Smooth muscle cell (in vitro differentiated cells): ENCODE results near the gene RHEX. TPM values are rescaled to one million over a fixed set of nuclear protein-coding genes. Genes with fewer than 3 reads are reported as not detected.

Experiments used
- DNase-seq: peaks from one replicate; lab custom pipeline; 2025; ENCODE audit not compliant: unreplicated experiment; lab: John Stamatoyannopoulos, UW
- H2AFZ ChIP-seq: fragments of 200-600 bp; sonication (generic); 2 replicates; pipeline ENCODE4 v1.6.0; 2016; ENCODE audit warnings: antibody characterized with exemption, low read depth, mild to moderate bottlenecking
- H3F3A ChIP-seq: fragments of 200-600 bp; sonication (generic); 2 replicates; pipeline ENCODE4 v1.6.0; 2017; ENCODE audit warnings: antibody characterized with exemption, low read depth
- H3K27ac ChIP-seq: fragments of 200-600 bp; sonication (generic); 2 replicates; pipeline ENCODE4 v1.5.1; 2016; ENCODE audit warnings: low read depth, mild to moderate bottlenecking
- H3K27me3 ChIP-seq: fragments of 200-600 bp; sonication (generic); 2 replicates; pipeline ENCODE4 v1.6.1; 2016; ENCODE audit warnings: low read depth, mild to moderate bottlenecking
- H3K36me3 ChIP-seq: fragments of 200-600 bp; sonication (generic); 2 replicates; pipeline ENCODE4 v1.5.1; 2016; ENCODE audit warnings: low read depth
- H3K4me1 ChIP-seq: fragments of 200-600 bp; sonication (generic); 2 replicates; pipeline ENCODE4 v1.5.1; 2016; ENCODE audit warnings: low read depth
- H3K4me2 ChIP-seq: fragments of 200-600 bp; sonication (generic); 2 replicates; pipeline ENCODE4 v1.6.0; 2016; ENCODE audit warnings: mild to moderate bottlenecking
- H3K4me3 ChIP-seq: fragments of 200-600 bp; sonication (generic); 2 replicates; pipeline ENCODE4 v1.5.1; 2016; ENCODE audit warnings: mild to moderate bottlenecking
- H3K79me2 ChIP-seq: fragments of 200-600 bp; sonication (generic); 2 replicates; pipeline ENCODE4 v1.6.0; 2016; ENCODE audit warnings: low read depth, mild to moderate bottlenecking
- H3K9ac ChIP-seq: fragments of 200-600 bp; sonication (generic); 2 replicates; pipeline ENCODE4 v1.6.0; 2016; ENCODE audit warnings: low read depth
- H3K9me3 ChIP-seq: fragments of 200-600 bp; sonication (generic); replicated peaks from 2 replicates; pipeline ENCODE4 v1.5.1; 2016; ENCODE audit warnings: low read depth
- H4K20me1 ChIP-seq: fragments of 200-600 bp; sonication (generic); 2 replicates; pipeline ENCODE4 v1.6.0; 2016; ENCODE audit warnings: low read depth
- WGBS: methylation state at CpG from one replicate; pipeline ENCODE4 v1.1.7; 2016; ENCODE audit warnings: low lambda C conversion rate; 5-methylcytosine and 5-hydroxymethylcytosine counted together
- polyA plus RNA-seq: library from polyadenylated mRNA; unstranded; fragments of >200 nt; fragmentation: Nextera tagmentation; extraction: Ambion mirVana; gene quantifications from 2 replicates; pipeline ENCODE4 v1.2.1, GENCODE V29; 2016
- total RNA-seq: library from RNA; depleted of rRNA; stranded (reverse); fragments of >200 nt; gene quantifications from 2 replicates; pipeline ENCODE4 v1.2.3, GENCODE V29; 2014
- TF ChIP-seq, protein P1 (sequence below): fragments of 200-600 bp; sonication (generic); IDR thresholded peaks from 2 replicates; pipeline ENCODE4 v1.5.1; 2017; ENCODE audit warnings: borderline replicate concordance, mild to moderate bottlenecking, antibody characterized with exemption; ENCODE audit not compliant: insufficient read depth, poor library complexity, severe bottlenecking

RHEX gene
- total and polyA plus RNA-seq, 2 experiments from 2014 or later, result not detected

DNA sequence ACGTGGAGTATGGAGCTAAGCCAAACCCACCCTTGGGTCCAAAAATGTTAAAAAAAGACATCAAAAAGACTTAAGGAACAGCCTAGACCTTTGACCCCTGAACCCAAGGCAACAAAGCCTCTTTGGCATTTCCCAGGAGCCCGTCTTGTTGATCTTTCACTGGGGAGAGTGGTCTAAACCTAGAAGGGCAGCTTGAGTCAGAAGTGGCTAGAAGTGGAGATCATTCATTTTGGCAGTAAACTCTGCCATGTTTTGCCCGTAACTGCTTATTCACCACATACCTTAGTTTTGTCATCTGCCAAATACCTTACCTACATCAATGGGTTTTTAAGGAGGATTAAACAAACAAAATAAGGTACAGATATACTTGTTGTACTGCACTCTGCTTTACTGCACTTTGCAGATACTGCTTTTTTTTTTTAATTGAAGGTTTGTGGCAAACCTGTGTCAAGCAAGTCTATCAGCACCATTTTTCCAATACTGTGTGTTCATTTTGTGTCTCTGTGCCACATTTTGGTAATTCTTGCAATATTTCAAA, 27.6 kb upstream of the RHEX start:
- Histone ChIP-seq H3K9ac (no peak overlapping the region), H3K27ac (no peak overlapping the region), H3K36me3 (no peaks in the 10 kb centered on the region), H3F3A (no peaks in the 10 kb centered on the region), H4K20me1 (no peaks in the 10 kb centered on the region), H3K4me3 (no peak overlapping the region), H3K9me3 (no peaks in the 10 kb centered on the region), H3K4me2 (no peak overlapping the region), H3K27me3 (no peaks in the 10 kb centered on the region), H2AFZ (no peak overlapping the region), H3K79me2 (no peaks in the 10 kb centered on the region), H3K4me1 (no peaks in the 10 kb centered on the region)
- TF ChIP-seq, protein P1, sequence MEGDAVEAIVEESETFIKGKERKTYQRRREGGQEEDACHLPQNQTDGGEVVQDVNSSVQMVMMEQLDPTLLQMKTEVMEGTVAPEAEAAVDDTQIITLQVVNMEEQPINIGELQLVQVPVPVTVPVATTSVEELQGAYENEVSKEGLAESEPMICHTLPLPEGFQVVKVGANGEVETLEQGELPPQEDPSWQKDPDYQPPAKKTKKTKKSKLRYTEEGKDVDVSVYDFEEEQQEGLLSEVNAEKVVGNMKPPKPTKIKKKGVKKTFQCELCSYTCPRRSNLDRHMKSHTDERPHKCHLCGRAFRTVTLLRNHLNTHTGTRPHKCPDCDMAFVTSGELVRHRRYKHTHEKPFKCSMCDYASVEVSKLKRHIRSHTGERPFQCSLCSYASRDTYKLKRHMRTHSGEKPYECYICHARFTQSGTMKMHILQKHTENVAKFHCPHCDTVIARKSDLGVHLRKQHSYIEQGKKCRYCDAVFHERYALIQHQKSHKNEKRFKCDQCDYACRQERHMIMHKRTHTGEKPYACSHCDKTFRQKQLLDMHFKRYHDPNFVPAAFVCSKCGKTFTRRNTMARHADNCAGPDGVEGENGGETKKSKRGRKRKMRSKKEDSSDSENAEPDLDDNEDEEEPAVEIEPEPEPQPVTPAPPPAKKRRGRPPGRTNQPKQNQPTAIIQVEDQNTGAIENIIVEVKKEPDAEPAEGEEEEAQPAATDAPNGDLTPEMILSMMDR, result no peak
- no peak for DNase-seq
- 88% methylated on average over 3 of the region's 3 CpGs for WGBS

- 76% methylated on average over 4 of the region's 4 CpGs for WGBS
- Histone ChIP-seq H3K9me3 (no peaks in the 10 kb centered on the region), H3K36me3 (no peaks in the 10 kb centered on the region), H3K27ac (no peak overlapping the region), H3K9ac (no peak overlapping the region), H3K4me3 (no peak overlapping the region), H3K4me1 (no peaks in the 10 kb centered on the region), H3F3A (no peaks in the 10 kb centered on the region), H3K4me2 (no peak overlapping the region), H3K27me3 (no peaks in the 10 kb centered on the region), H2AFZ (no peak overlapping the region), H3K79me2 (no peaks in the 10 kb centered on the region), H4K20me1 (no peaks in the 10 kb centered on the region)
- TF ChIP-seq, protein P1, result no peak
- no peak for DNase-seq
These were observed 23.5 kb upstream of the RHEX start for GRCh38 chr1:206029484-206029883.

- Histone ChIP-seq H3K4me1 (no peaks in the 10 kb centered on the region), H3F3A (no peaks in the 10 kb centered on the region), H3K4me3 (no peak overlapping the region), H2AFZ (no peak overlapping the region), H3K36me3 (no peaks in the 10 kb centered on the region), H3K79me2 (no peaks in the 10 kb centered on the region), H3K9ac (no peak overlapping the region), H3K27ac (no peak overlapping the region), H3K9me3 (no peaks in the 10 kb centered on the region), H4K20me1 (no peaks in the 10 kb centered on the region), H3K4me2 (no peak overlapping the region), H3K27me3 (no peaks in the 10 kb centered on the region)
- WGBS, result 80% methylated on average over 4 of the region's 4 CpGs
- no peak for DNase-seq
- TF ChIP-seq, protein P1, result no peak
These were observed 22.8 kb upstream of the RHEX start for GRCh38 chr1:206030191-206030590.

DNA sequence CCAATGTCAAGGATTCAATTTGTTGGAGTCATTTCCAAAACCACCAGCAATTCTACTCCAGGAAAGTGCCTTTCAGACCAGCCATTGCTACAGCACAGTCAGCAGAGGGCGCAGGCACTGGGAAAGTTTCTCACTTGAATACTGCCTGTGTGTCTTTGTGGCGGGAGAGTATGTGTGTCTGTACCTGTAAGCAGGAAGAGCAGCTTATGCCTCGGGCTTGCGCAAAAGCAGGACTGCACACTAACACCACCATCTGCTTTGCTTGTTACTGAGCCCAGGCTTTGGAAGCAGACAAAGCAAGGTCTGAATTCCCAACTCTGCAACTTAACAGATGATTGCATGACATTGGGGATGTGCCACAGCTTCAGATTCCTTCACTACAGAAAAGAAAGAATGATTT, 22.3 kb upstream of the RHEX start:
- Histone ChIP-seq H3K9ac (no peak overlapping the region), H3F3A (no peaks in the 10 kb centered on the region), H3K4me2 (no peak overlapping the region), H3K9me3 (no peaks in the 10 kb centered on the region), H3K4me1 (no peaks in the 10 kb centered on the region), H4K20me1 (no peaks in the 10 kb centered on the region), H3K27me3 (no peaks in the 10 kb centered on the region), H3K36me3 (no peaks in the 10 kb centered on the region), H2AFZ (no peak overlapping the region), H3K4me3 (no peak overlapping the region), H3K27ac (no peak overlapping the region), H3K79me2 (no peaks in the 10 kb centered on the region)
- TF ChIP-seq, protein P1, result peak; percentile 79
- DNase-seq, result no peak
- 12% methylated on average over 4 of the region's 4 CpGs for WGBS
